Measurements from ENCODE around the gene SDF4.
"Not testable (repeated sequence)": the region's sequence is repeated elsewhere in the genome, so short reads cannot be mapped to it uniquely, and the experiment has no call there.

Gene SDF4

GRCh38 chr1:1256956-1257871 lies 25.4 kb upstream of the SDF4 start:
- Histone ChIP-seq H3K4me3 (ENCODE audit: low read depth, low read length) (peak overlapping the region; percentile 18), H3K4me1 (ENCODE audit: control insufficient read depth, insufficient read depth, low read length) (peaks cover 6% of the 10 kb centered on the region), H3K9ac (ENCODE audit: low read depth, low read length) (no peak overlapping the region), H3K27me3 (ENCODE audit: control insufficient read depth, insufficient read depth, low read length) (no peaks in the 10 kb centered on the region), H3K36me3 (ENCODE audit: control insufficient read depth, insufficient read depth, low read length) (peaks cover 58% of the 10 kb centered on the region), H3K9me3 (ENCODE audit: control insufficient read depth, insufficient read depth, low read length) (no peaks in the 10 kb centered on the region)

DNA sequence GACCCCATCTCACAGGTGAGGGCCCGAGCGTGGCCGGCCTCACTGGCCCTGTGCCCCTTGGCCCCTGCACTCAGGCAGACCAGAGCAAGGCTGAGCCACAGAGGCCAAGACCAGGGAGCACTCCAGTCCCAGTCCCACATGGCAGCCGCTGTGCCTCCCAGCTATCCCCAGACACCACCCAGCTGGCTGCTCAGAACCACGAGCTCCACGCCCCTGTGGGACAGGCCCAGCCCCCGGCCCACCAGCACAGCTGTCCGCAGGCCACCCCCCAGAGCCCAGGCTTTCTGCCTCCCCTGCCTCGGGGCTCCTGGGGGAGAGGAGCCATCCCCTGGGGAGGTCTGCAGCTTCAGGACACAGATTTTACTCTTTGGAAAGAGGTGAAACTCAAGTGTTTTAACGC lies 23.8 kb upstream of the SDF4 start:
- H3K36me3 ChIP-seq (ENCODE audit: control insufficient read depth, insufficient read depth, low read length) = peaks cover 50% of the 10 kb centered on the region
- no peaks in the 10 kb centered on the region for H3K27me3 ChIP-seq (ENCODE audit: control insufficient read depth, insufficient read depth, low read length)
- no peak overlapping the region for H3K9ac ChIP-seq (ENCODE audit: low read depth, low read length)
- no peak overlapping the region for H3K4me3 ChIP-seq (ENCODE audit: low read depth, low read length)
- no peaks in the 10 kb centered on the region for H3K9me3 ChIP-seq (ENCODE audit: control insufficient read depth, insufficient read depth, low read length)
- peaks cover 6% of the 10 kb centered on the region for H3K4me1 ChIP-seq (ENCODE audit: control insufficient read depth, insufficient read depth, low read length)

DNA sequence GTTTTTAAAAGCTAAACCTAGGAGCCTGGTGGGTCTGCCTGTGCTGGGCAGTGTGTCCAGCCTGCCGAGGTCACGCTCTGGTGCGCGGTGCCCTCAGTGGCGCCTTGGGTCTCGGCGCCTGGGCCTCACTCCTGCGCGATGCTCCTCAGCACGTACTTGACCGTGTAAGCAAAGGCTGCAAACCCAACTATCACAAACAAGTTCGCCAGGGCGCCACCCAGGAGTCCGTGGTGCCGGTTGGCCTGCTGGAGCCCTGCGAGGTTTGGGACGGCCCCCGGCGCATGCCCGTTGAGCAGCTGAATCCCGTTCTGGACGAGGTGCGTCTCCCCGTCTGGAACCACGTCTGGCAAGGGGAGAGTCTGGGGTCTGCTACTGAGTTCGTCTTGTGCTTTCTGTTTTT lies 23.3 kb upstream of the SDF4 start:
- peaks cover 44% of the 10 kb centered on the region for H3K36me3 ChIP-seq (ENCODE audit: control insufficient read depth, insufficient read depth, low read length)
- no peak overlapping the region for H3K9ac ChIP-seq (ENCODE audit: low read depth, low read length)

GRCh38 chr1:1254667-1254998 lies 22.8 kb upstream of the SDF4 start:
- H3K36me3 ChIP-seq (ENCODE audit: control insufficient read depth, insufficient read depth, low read length) = peaks cover 40% of the 10 kb centered on the region

More for the DNA sequence above, 23.3 kb upstream of the SDF4 start:
- Histone ChIP-seq H3K9me3 (ENCODE audit: control insufficient read depth, insufficient read depth, low read length) (no peaks in the 10 kb centered on the region), H3K27me3 (ENCODE audit: control insufficient read depth, insufficient read depth, low read length) (no peaks in the 10 kb centered on the region), H3K4me3 (ENCODE audit: low read depth, low read length) (no peak overlapping the region), H3K4me1 (ENCODE audit: control insufficient read depth, insufficient read depth, low read length) (peaks cover 6% of the 10 kb centered on the region)

GRCh38 chr1:1253972-1254666 lies 22.3 kb upstream of the SDF4 start:
- Histone ChIP-seq H3K9ac (ENCODE audit: low read depth, low read length) (no peak overlapping the region), H3K27me3 (ENCODE audit: control insufficient read depth, insufficient read depth, low read length) (no peaks in the 10 kb centered on the region), H3K36me3 (ENCODE audit: control insufficient read depth, insufficient read depth, low read length) (peaks cover 37% of the 10 kb centered on the region), H3K4me3 (ENCODE audit: low read depth, low read length) (no peak overlapping the region), H3K4me1 (ENCODE audit: control insufficient read depth, insufficient read depth, low read length) (peaks cover 6% of the 10 kb centered on the region), H3K9me3 (ENCODE audit: control insufficient read depth, insufficient read depth, low read length) (no peaks in the 10 kb centered on the region)

More at GRCh38 chr1:1254667-1254998, 22.8 kb upstream of the SDF4 start:
- no peaks in the 10 kb centered on the region for H3K9me3 ChIP-seq (ENCODE audit: control insufficient read depth, insufficient read depth, low read length)
- H3K27me3 ChIP-seq (ENCODE audit: control insufficient read depth, insufficient read depth, low read length) = no peaks in the 10 kb centered on the region
- peaks cover 6% of the 10 kb centered on the region for H3K4me1 ChIP-seq (ENCODE audit: control insufficient read depth, insufficient read depth, low read length)
- no peak overlapping the region for H3K4me3 ChIP-seq (ENCODE audit: low read depth, low read length)
- H3K9ac ChIP-seq (ENCODE audit: low read depth, low read length) = no peak overlapping the region

GRCh38 chr1:1253314-1253713 lies 21.5 kb upstream of the SDF4 start:
- Histone ChIP-seq H3K36me3 (ENCODE audit: control insufficient read depth, insufficient read depth, low read length) (peaks cover 33% of the 10 kb centered on the region), H3K9me3 (ENCODE audit: control insufficient read depth, insufficient read depth, low read length) (no peaks in the 10 kb centered on the region), H3K4me1 (ENCODE audit: control insufficient read depth, insufficient read depth, low read length) (peaks cover 2% of the 10 kb centered on the region), H3K27me3 (ENCODE audit: control insufficient read depth, insufficient read depth, low read length) (no peaks in the 10 kb centered on the region), H3K4me3 (ENCODE audit: low read depth, low read length) (no peak overlapping the region), H3K9ac (ENCODE audit: low read depth, low read length) (no peak overlapping the region)

- no peak overlapping the region for H3K4me3 ChIP-seq (ENCODE audit: low read depth, low read length)
- H3K4me1 ChIP-seq (ENCODE audit: control insufficient read depth, insufficient read depth, low read length) = no peaks in the 10 kb centered on the region
- H3K27me3 ChIP-seq (ENCODE audit: control insufficient read depth, insufficient read depth, low read length) = no peaks in the 10 kb centered on the region
- H3K9ac ChIP-seq (ENCODE audit: low read depth, low read length) = no peak overlapping the region
- H3K9me3 ChIP-seq (ENCODE audit: control insufficient read depth, insufficient read depth, low read length) = no peaks in the 10 kb centered on the region
- H3K36me3 ChIP-seq (ENCODE audit: control insufficient read depth, insufficient read depth, low read length) = peaks cover 24% of the 10 kb centered on the region
Observed at GRCh38 chr1:1250786-1251284, 19.0 kb upstream of the SDF4 start.

GRCh38 chr1:1248009-1248913 lies 16.5 kb upstream of the SDF4 start:
- not testable (repeated sequence) for H3K9ac ChIP-seq (ENCODE audit: low read depth, low read length); H3K9me3 ChIP-seq (ENCODE audit: control insufficient read depth, insufficient read depth, low read length); H3K36me3 ChIP-seq (ENCODE audit: control insufficient read depth, insufficient read depth, low read length); H3K4me1 ChIP-seq (ENCODE audit: control insufficient read depth, insufficient read depth, low read length); H3K4me3 ChIP-seq (ENCODE audit: low read depth, low read length); H3K27me3 ChIP-seq (ENCODE audit: control insufficient read depth, insufficient read depth, low read length)

DNA sequence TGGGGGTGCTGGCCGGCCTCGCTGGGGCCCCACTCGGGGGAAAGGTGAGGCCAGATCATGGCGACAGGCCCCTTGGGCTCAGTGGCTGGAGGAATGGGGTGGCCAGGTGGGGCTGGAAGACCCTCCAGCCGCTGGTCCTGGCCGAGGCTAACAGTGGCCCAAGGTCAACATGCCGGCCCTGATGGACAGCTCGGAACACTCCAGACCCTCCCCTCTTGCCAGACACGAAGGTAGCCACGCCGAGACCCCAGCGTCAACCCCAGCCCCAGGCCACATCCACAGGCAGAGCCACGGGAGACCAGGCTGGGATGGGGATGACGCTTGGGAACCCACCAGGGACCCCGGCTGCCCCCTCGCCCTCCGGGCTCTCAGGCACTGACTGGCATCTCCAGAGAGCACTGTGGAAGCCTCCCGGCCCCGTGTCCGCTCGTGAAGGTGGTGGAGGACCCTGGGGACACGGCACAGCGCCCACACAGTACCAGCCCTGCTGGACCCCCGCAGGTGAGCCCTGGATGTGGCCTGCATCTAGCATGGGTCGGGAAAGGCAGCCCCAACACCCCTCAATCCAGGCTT lies 15.6 kb upstream of the SDF4 start:
- peaks cover 4% of the 10 kb centered on the region for H3K36me3 ChIP-seq (ENCODE audit: control insufficient read depth, insufficient read depth, low read length)
- no peak overlapping the region for H3K4me3 ChIP-seq (ENCODE audit: low read depth, low read length)
- no peak overlapping the region for H3K9ac ChIP-seq (ENCODE audit: low read depth, low read length)
- H3K27me3 ChIP-seq (ENCODE audit: control insufficient read depth, insufficient read depth, low read length) = no peaks in the 10 kb centered on the region
- no peaks in the 10 kb centered on the region for H3K4me1 ChIP-seq (ENCODE audit: control insufficient read depth, insufficient read depth, low read length)
- no peaks in the 10 kb centered on the region for H3K9me3 ChIP-seq (ENCODE audit: control insufficient read depth, insufficient read depth, low read length)

GRCh38 chr1:1246577-1247340 lies 15.0 kb upstream of the SDF4 start, which contains the start of gene C1QTNF12:
C1QTNF12 (minus strand) TSS chr1:1246722; CDS start chr1:1246690, 32 bp downstream.
- H3K27me3 ChIP-seq (ENCODE audit: control insufficient read depth, insufficient read depth, low read length) = no peaks in the 10 kb centered on the region
- H3K9me3 ChIP-seq (ENCODE audit: control insufficient read depth, insufficient read depth, low read length) = no peaks in the 10 kb centered on the region
- H3K9ac ChIP-seq (ENCODE audit: low read depth, low read length) = no peak within 1 kb of the TSS
- H3K4me3 ChIP-seq (ENCODE audit: low read depth, low read length) = no peak within 1 kb of the TSS
- H3K4me1 ChIP-seq (ENCODE audit: control insufficient read depth, insufficient read depth, low read length) = no peaks in the 10 kb centered on the region
- H3K36me3 ChIP-seq (ENCODE audit: control insufficient read depth, insufficient read depth, low read length) = peaks cover 4% of the 10 kb centered on the region
